Activated T-helper 17 cell treated with anti-CD3 and anti-CD28 coated beads, Interleukin-2, amount 50 U/mL, for 72 hours (primary cell): ENCODE results near the gene HSF2BP. TPM values are rescaled to one million over a fixed set of nuclear protein-coding genes. Genes with fewer than 3 reads are reported as not detected.
"Not testable (repeated sequence)": the region's sequence is repeated elsewhere in the genome, so short reads cannot be mapped to it uniquely, and the experiment has no call there.

Source experiments
- ATAC-seq: fragments of 150-1000 bp; cut with Tn5 transposase; replicated peaks from 2 replicates; pipeline ENCODE4 v1.10.0; 2021; ENCODE audit warnings: mild to moderate bottlenecking, moderate library complexity
- H3K27ac Mint-ChIP-seq: one replicate; pipeline ENCODE4 v1.8.0; 2022; ENCODE audit warnings: mixed read lengths
- H3K27me3 Mint-ChIP-seq: one replicate; pipeline ENCODE4 v1.8.0; 2022; ENCODE audit warnings: mixed read lengths
- H3K36me3 Mint-ChIP-seq: one replicate; pipeline ENCODE4 v1.8.0; 2022; ENCODE audit warnings: low read depth, mild to moderate bottlenecking, mixed read lengths
- H3K4me1 Mint-ChIP-seq: one replicate; pipeline ENCODE4 v1.8.0; 2022; ENCODE audit warnings: mixed read lengths
- H3K4me3 Mint-ChIP-seq: one replicate; pipeline ENCODE4 v1.8.0; 2022; ENCODE audit warnings: mild to moderate bottlenecking, mixed read lengths
- H3K9me3 Mint-ChIP-seq: one replicate; pipeline ENCODE4 v1.8.0; 2022; ENCODE audit warnings: mixed read lengths
- total RNA-seq, 2 donors: library from RNA; stranded (reverse); gene quantifications; one replicate each; pipeline ENCODE4 v1.2.3, GENCODE V29; 2022

HSF2BP gene
- total RNA-seq = 1 to 10 TPM in 1 of 2 donors, under 1 TPM in 1; 0.50 to 1.0 TPM

- Mint-ChIP-seq H3K36me3 (peaks cover 46% of the 10 kb centered on the region), H3K4me1 (peaks cover 14% of the 10 kb centered on the region), H3K27me3 (no peaks in the 10 kb centered on the region), H3K9me3 (no peaks in the 10 kb centered on the region), H3K4me3 (peak within 1 kb of the TSS; percentile 98), H3K27ac (peak within 1 kb of the TSS; percentile 82)
- ATAC-seq = peak; percentile 93
Observed at GRCh38 chr21:43659136-43660000, at the start of gene HSF2BP, which contains the start of gene RRP1B. Gene HSF2BP (minus strand): TSS chr21:43659488. CDS start chr21:43658096, 1,392 bp downstream. Gene RRP1B (plus strand): TSS chr21:43659560. CDS start chr21:43659665, 105 bp downstream.

- H3K27ac Mint-ChIP-seq = no peak overlapping the region
- H3K9me3 Mint-ChIP-seq = no peaks in the 10 kb centered on the region
- no peak overlapping the region for H3K4me3 Mint-ChIP-seq
- H3K4me1 Mint-ChIP-seq = no peaks in the 10 kb centered on the region
- no peak for ATAC-seq
- H3K36me3 Mint-ChIP-seq = no peaks in the 10 kb centered on the region
- H3K27me3 Mint-ChIP-seq = no peaks in the 10 kb centered on the region
Observed at GRCh38 chr21:43708745-43709381, 49.6 kb upstream of the HSF2BP start.

- no peak overlapping the region for H3K4me3 Mint-ChIP-seq
- H3K27ac Mint-ChIP-seq = no peak overlapping the region
- H3K36me3 Mint-ChIP-seq = no peaks in the 10 kb centered on the region
- no peaks in the 10 kb centered on the region for H3K27me3 Mint-ChIP-seq
- ATAC-seq = no peak
- H3K9me3 Mint-ChIP-seq = no peaks in the 10 kb centered on the region
- H3K4me1 Mint-ChIP-seq = no peaks in the 10 kb centered on the region
Observed at GRCh38 chr21:43707462-43707861, 48.2 kb upstream of the HSF2BP start.

- Mint-ChIP-seq H3K27me3 (no peaks in the 10 kb centered on the region), H3K36me3 (peaks cover 5% of the 10 kb centered on the region), H3K4me3 (no peak overlapping the region), H3K27ac (no peak overlapping the region), H3K9me3 (no peaks in the 10 kb centered on the region), H3K4me1 (no peaks in the 10 kb centered on the region)
- no peak for ATAC-seq
Observed at GRCh38 chr21:43703035-43703880, 44.0 kb upstream of the HSF2BP start.

- Mint-ChIP-seq H3K4me1 (no peaks in the 10 kb centered on the region), H3K9me3 (no peaks in the 10 kb centered on the region), H3K36me3 (peaks cover 8% of the 10 kb centered on the region), H3K27me3 (no peaks in the 10 kb centered on the region), H3K27ac (no peak overlapping the region), H3K4me3 (no peak overlapping the region)
- no peak for ATAC-seq
Observed at GRCh38 chr21:43702785-43703034, 43.4 kb upstream of the HSF2BP start.

- H3K27ac Mint-ChIP-seq = no peak overlapping the region
- no peaks in the 10 kb centered on the region for H3K27me3 Mint-ChIP-seq
- no peak overlapping the region for H3K4me3 Mint-ChIP-seq
- peaks cover 11% of the 10 kb centered on the region for H3K36me3 Mint-ChIP-seq
- ATAC-seq = no peak
- no peaks in the 10 kb centered on the region for H3K4me1 Mint-ChIP-seq
- no peaks in the 10 kb centered on the region for H3K9me3 Mint-ChIP-seq
Observed at GRCh38 chr21:43701936-43702784, 42.9 kb upstream of the HSF2BP start.

- Mint-ChIP-seq H3K27ac (no peak overlapping the region), H3K4me3 (no peak overlapping the region), H3K9me3 (no peaks in the 10 kb centered on the region), H3K36me3 (peaks cover 32% of the 10 kb centered on the region), H3K4me1 (no peaks in the 10 kb centered on the region), H3K27me3 (no peaks in the 10 kb centered on the region)
- no peak for ATAC-seq
Observed at GRCh38 chr21:43699933-43700599, 40.8 kb upstream of the HSF2BP start.

- ATAC-seq, H3K27me3 Mint-ChIP-seq, H3K4me1 Mint-ChIP-seq, H3K4me3 Mint-ChIP-seq, H3K27ac Mint-ChIP-seq, H3K9me3 Mint-ChIP-seq: not testable (repeated sequence)
- H3K36me3 Mint-ChIP-seq = peaks cover 37% of the 10 kb centered on the region
Observed at GRCh38 chr21:43699492-43699777, 40.1 kb upstream of the HSF2BP start.

- H3K27ac Mint-ChIP-seq = no peak overlapping the region
- no peak overlapping the region for H3K4me3 Mint-ChIP-seq
- H3K36me3 Mint-ChIP-seq = peaks cover 51% of the 10 kb centered on the region
- ATAC-seq = no peak
- no peaks in the 10 kb centered on the region for H3K4me1 Mint-ChIP-seq
- no peaks in the 10 kb centered on the region for H3K27me3 Mint-ChIP-seq
- H3K9me3 Mint-ChIP-seq = no peaks in the 10 kb centered on the region
Observed at GRCh38 chr21:43697758-43698643, 38.7 kb upstream of the HSF2BP start.

- H3K27me3 Mint-ChIP-seq = no peaks in the 10 kb centered on the region
- peaks cover 69% of the 10 kb centered on the region for H3K36me3 Mint-ChIP-seq
- H3K27ac Mint-ChIP-seq = no peak overlapping the region
- no peak for ATAC-seq
- no peaks in the 10 kb centered on the region for H3K4me1 Mint-ChIP-seq
- no peaks in the 10 kb centered on the region for H3K9me3 Mint-ChIP-seq
- H3K4me3 Mint-ChIP-seq = no peak overlapping the region
Observed at GRCh38 chr21:43696214-43696613, 36.9 kb upstream of the HSF2BP start.

- no peak overlapping the region for H3K27ac Mint-ChIP-seq
- H3K36me3 Mint-ChIP-seq = peaks cover 85% of the 10 kb centered on the region
- H3K4me1 Mint-ChIP-seq = no peaks in the 10 kb centered on the region
Observed at GRCh38 chr21:43694437-43695079, 35.3 kb upstream of the HSF2BP start.

GRCh38 chr21:43693981-43694380 is 34.7 kb upstream of the HSF2BP start:
- H3K27ac Mint-ChIP-seq = no peak overlapping the region
- no peaks in the 10 kb centered on the region for H3K4me1 Mint-ChIP-seq
- no peaks in the 10 kb centered on the region for H3K9me3 Mint-ChIP-seq
- H3K4me3 Mint-ChIP-seq = no peak overlapping the region
- no peak for ATAC-seq
- H3K27me3 Mint-ChIP-seq = no peaks in the 10 kb centered on the region
- H3K36me3 Mint-ChIP-seq = peaks cover 88% of the 10 kb centered on the region

More at GRCh38 chr21:43694437-43695079, 35.3 kb upstream of the HSF2BP start:
- Mint-ChIP-seq H3K27me3 (no peaks in the 10 kb centered on the region), H3K4me3 (no peak overlapping the region), H3K9me3 (no peaks in the 10 kb centered on the region)
- no peak for ATAC-seq
